Germinal center (tissue), 1 donor: ENCODE measurements around the gene HOMER2.
A peak's percentile ranks its signal among the peaks of the same experiment; 100 is the strongest.
"Not testable (repeated sequence)": the region's sequence is repeated elsewhere in the genome, so short reads cannot be mapped to it uniquely, and the experiment has no call there.

Experiments used
- DNase-seq: peaks from one replicate; pipeline ENCODE4 v3.0.0; 2012; ENCODE audit warnings: mixed read lengths, low spot score

Gene HOMER2

DNA sequence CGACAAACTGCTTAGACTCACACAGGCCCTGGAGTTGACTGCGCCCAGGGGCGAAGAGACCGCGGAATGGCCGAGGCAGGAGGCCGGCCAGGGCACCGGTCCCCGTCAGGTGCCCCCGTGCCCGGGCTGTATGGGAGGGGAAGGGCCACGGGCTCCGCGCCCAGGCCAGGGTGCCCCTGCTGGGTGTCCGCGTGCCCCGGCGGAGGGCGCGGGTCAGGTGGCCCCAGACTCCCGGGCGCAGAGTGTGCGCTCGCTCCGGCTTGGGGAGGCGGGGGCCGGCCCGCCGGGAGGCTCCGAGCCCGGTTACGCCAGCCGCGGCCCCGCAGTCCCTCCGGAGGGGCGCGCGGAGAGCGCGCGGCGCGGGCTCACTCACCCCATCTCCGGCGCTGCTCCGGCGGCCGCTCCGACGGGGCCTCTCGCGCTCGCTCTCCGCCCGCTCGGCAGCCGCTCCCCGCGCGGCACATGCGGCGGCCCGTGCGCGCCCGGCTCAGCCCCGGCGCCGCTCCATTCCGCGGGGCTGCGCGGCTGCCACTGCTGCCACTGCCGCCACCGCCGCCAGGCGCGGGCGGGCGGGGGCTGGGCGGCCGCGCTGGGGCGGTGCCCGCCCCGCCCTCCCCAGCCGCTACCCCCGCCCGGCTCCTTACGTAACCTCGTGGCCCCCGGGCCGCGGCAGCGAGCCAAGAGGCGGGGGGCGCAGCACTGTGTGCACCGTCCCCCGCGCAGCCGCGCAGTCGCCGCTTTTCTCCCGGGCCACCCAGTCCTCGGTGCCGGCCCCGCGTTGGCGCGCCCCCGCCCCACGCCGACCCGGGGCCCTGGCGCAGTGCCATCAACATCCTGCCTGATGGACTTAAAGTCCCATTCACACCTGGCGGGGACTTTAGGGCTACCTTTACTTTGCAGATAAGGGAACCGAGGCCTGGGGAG is at the start of gene HOMER2:
Gene HOMER2, minus strand, starts transcription at position 563 of the 924 bp plus-strand sequence. Its CDS starts 185 bp downstream, at position 378.
- peak; percentile 28 for DNase-seq

DNA sequence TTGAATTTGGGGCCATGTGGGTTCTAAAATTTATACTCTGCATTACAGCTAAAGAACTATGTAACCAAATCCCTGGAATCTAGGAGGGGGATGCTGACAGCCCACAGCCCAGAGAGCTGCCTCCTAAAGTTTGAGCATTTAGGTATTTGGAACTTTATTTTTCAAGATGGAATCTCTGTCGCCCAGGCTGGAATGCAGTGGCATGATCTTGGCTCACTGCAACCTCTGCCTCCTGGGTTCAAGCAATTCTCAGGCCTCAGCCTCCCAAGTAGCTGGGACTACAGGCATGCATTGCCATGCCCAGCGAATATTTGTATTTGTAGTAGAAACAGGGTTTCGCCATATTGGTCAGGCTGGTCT is 48.1 kb upstream of the HOMER2 start:
- DNase-seq: not testable (repeated sequence)

DNA sequence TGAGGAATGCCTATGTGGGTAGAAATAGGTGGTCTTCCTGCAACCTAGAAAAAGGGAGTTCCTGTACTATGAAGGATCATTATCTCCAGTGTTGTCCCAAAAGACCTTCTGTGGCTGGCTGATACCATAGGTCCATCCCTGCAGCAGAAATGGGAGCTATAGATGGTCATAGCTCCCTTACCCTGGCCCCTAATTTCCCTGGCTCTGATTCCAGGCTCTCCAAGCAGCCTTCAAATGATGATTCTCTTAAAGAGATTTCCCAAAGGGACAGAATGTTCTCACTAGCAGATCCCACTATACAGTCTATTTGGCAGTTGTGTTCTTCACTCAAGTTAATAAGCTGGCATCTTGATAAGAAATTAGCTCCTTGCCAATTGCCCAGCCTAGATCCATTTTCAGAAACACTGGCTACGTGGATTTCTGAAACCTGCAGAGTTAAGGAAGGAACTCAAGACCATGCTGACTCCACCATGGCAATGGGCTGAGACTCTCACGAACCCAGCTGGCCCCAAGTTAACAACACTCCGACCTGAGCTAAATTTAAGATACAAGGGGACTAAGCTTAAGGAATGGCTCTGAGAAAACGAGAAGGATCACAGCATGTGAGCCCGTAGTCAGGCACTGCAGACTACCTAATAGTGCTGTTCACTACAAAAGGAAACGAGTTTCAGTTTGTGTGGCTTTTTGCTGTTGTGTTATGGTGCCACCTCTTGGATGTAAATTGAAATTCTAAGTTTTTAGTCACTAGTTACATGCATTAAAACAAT is 47.6 kb upstream of the HOMER2 start:
- peak; percentile 45 for DNase-seq

DNA sequence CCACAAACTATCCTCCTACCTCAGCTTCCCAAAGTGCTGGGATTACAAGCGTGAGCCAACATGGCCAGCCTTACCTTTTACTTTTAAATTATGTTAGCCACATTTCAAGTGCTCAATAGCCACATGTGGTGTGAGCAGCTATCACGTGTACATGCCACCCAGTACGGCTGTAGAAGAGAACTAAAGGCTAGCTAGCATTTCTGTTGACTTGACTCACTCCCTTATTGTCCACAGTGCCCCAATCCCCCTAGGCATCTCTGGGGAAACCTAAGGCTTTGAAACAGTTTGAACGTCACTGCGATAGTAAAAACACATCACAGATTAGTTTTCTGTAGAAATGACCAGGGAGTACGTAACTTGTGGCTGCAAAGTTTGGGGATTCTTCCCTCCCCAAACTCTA is 46.9 kb upstream of the HOMER2 start:
- no peak for DNase-seq

DNA sequence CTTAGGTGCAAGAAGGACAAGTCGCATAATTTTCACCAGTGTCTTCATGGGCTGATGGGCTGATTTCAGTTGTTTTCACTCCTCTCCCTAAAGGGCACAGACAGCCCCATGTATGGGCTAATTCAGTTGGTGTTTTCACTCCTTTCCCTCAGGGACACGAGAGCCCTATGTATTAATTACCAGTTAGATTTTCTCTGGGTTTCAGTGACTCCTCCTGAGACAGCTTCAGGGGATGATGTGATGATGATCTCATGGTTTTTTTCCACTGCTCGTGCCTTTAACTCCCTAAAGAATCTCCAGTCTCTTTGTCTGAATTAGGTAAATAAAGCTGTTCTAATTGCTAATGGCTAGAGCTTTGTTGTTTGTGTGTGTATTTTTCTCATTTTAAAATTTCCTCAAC is 43.4 kb upstream of the HOMER2 start:
- DNase-seq: no peak

DNA sequence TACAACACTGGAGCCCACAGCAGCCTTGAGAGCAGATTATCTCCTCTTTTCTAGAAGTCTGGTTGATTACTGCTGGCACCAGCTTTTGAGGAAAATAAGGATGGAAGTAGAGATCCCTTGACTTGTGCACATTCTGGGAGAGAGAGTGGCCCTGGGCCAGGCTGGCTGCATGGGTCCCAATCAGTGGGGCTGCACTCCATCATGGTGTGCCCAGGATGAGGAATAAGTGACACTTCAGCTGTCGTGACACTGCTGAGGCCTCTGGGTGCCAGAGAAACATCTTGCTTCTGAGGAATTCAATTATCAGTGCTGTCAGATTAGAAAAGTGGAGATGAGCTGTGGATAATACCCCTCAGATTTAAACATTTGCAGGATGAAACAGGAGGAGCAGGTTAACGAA is 42.6 kb upstream of the HOMER2 start:
- no peak for DNase-seq

DNA sequence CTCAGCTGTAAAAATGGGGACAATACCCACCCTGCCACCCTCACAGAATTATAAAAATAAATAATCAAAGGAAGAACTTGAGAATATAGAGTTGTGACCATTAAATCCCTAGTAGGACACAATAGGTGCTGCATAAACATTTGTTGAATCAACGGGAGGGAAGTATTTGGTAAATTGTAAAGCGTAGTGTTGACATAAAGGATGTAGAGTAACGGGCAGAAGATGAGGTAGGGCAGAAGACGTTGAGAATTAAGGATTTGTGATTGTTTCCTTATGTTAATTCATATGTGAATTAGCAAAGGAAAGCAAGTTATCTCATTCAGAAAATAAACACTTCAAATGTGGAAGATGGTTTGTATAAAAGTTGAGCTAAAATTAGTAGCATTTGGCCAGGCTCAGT is 40.6 kb upstream of the HOMER2 start:
- no peak for DNase-seq

DNA sequence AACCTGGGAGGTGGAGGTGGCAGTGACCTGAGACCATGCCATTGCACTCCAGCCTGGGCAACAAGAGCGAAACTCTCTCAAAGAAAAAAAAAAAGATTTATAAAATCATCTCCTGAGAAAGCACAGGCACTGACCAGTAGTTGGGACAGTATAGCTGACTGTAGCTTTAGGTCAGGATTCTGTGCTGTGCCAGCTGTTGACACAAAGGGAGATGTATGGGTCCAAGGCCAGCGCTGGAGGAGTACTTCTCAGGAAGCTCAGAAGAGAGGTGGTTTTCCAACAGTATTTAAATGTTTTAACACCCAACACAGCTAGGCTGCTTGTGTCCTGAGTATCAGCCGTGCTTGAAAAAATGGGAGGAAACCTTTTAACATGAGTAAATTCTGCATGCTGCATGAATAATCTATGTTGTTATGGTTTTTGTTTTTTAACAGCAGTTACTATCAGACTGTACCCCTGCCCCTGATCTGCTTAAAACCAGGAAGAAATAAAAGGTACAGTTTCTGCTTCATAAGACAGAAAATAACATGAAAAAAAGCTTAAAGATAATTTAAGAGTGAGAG is 40.0 kb upstream of the HOMER2 start:
- no peak for DNase-seq

DNA sequence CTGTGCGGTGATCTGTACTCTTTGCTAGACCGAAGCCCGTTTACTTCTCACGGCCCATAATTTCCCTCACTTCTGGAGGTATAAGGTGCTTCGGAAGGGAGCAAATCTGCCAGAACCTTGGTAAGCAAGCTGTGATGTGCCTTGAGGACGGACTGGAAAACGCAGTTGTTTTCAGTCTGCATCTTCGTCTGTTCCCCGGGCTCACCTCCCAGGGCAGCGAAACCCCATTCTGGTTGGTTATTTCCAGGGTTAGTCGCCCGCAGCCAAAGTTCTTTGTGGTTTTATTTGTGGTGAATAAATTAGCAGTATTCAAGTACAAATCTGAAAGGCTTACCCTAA is 33.9 kb upstream of the HOMER2 start:
- DNase-seq: peak; percentile 53

DNA sequence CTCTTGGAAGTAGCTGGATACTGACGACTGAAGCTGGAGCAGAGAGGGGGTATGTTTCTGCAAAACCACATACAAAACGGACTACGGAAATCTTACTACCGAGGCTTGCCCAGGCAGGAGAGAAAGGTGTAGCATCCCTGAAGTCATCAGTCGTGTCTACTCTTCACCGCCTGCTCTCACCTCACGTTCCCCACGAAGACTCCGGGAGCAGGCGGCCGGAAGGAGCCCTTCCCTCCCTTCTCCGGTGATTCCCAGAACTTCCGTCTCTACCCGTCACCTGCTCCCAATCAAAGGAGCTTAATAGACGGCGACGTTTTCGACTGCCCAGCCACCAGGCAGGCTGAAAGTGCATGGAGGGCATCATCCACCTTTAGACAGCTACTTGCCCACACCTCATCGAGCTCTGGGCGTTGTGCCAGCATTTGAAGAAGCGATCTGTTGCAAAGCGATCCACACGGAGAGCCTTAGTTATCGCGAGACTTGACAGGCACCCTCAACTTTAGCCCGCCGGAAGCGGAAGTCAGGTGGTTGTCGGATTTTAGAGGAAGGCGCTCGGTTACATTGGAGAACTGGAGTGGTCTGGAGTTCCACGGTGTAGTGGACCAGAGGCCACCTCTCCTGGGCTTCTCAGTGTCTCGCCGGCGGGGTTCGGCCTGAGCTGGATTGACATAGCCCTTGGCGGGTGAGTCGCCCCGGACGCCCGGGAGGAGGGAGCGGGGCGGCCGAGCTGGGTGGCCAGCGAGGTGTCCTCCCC is 33.3 kb upstream of the HOMER2 start, which contains the start of gene RAMAC:
Gene RAMAC, plus strand, starts transcription at position 523 of the 754 bp plus-strand sequence. CDS start 2,809 bp downstream, outside the sequence.
- peak; percentile 86 for DNase-seq

DNA sequence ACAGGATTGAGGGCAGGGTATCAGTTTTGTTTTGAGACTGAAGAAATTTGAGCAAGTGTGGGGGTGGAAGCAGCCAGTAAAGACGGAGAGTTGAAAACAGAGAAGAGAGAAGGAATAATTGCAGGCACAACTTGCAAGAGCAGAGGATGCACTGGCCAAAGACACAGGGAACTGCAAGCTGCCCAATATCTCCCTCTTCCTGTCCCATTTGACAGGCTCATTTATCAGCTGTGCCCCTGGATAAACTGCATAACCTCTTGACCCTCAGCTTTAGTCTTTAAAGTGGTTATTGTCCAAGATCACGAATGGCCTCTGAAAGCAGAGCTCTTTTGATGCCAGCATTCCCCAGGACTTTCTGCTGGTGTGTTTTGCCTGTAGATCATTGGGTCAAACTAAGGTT is 28.5 kb upstream of the HOMER2 start:
- no peak for DNase-seq

DNA sequence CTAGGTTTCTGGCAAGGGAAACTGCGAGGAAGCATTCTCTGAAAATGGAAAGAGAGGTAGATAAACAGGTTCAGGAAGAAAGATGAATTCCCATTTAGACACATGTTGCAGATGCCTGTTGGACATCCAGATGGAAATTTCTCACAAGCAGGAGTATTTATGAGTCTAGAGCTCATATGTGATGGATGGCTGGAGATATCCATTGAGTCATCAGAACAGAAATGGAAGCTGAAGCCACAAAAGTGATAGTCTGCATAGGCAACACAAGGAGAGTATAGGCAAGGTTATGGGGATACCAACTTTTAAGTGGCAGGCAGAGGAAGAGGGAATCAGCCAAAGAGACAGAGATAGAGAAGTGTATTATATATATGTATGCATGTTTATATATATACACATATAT is 27.2 kb upstream of the HOMER2 start:
- no peak for DNase-seq

DNA sequence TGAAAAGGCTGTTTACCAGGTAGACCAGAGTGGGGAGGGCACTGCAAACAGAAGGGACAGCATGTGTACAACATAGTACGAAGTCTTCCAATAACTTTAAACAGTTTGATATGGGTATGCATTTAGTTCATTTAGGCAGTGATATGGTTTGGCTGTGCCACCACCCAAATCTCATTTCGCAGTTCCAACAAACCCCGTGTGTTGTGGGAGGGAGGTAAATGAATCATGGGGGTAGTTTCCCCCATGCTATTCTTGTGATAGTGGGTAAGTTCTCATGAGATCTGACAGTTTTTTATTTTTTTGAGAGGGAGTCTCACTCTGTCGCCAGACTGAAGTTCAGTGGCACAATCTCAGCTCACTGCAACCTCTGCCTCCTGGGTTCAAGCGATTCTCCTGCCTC is 25.9 kb upstream of the HOMER2 start:
- no peak for DNase-seq

DNA sequence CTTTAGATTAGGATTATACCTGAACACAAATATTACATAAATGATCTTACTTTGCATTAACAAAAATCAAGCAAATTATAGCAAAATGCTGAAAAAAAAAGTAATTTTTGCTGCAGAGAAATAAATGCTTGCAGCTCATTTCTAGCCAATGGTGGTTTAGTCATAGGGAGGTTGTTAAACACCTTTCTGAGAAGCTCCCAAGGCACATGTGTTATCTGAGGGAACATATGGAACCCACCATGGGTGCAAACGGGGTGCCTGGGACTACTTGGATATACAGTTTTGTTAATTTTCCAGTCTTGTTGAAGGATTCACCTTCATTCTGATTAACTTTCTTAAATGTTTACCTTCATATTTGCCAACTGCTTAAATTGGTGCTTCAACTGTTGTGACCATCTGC is 24.6 kb upstream of the HOMER2 start:
- DNase-seq: no peak

DNA sequence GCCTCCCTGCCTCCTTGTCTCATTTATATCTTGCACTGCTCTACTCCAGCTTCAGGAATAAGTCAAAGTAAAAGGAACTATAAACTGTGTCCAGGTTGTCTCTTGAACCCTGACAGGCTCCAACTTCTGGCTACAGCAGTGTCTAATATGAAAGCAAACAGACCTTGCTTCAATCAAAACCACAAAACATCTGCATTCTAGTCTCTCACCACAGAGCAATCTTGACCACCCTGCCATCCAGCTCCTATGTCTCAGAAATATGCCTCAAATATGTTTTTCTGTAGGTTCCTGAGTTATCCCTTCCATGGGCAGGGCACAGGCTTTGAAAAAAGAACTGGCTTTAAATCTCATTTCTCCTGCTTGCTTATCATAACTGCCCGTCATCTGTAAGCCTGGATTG is 20.5 kb upstream of the HOMER2 start:
- no peak for DNase-seq

DNA sequence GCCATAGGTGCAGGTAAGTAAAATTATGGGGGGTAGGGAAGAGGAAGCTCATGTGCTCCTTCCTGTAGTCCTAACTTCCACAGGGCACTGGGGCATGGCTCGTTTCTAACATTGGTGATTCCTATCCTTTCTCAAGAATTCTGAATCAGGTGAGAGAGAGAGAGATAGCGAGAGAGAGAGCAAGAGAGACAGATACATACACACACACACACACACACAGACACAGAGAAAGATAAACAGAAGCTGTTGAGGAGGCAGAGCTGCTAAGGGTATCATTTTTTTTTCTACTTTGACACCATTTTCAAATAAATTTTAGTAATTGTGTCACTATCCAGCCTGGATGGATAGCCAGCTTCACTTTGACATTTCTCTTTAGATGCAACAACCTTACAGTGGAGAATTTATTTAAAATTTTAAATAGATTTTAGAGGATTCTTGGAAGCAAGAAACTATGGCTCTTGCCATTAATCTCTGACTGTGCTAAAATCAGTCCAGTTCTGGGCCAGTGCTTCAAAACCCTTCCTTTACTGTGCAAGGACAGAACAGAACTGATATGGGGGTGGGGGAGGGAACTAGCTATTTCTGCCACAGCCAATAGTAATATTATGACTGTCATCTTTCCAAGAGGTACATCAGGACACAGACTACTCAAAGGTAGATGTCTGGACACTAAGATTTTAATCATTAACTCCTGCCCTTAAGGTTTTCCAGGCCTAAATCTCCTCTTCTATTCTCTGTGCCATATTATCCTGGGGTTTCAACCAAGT is 18.9 kb upstream of the HOMER2 start:
- DNase-seq: no peak

DNA sequence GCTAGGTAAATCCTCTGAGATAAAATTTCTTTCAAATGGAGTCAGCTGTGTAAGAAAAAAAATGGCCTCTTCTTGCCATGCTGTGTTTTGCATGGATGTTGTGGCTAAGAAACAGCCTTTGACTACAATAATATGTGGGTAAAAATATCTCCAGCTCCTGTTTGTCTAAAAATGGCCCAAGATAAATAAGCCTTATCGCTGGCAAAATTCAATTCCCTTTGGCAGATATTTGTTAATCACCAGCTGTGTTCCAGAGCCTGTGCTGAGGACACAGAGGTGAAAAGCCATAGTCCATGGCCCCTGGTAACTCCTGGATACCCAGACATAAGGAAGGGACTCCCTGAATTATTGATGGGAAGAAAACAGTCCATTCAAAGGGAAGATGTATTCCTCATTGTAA is 18.2 kb upstream of the HOMER2 start:
- no peak for DNase-seq

DNA sequence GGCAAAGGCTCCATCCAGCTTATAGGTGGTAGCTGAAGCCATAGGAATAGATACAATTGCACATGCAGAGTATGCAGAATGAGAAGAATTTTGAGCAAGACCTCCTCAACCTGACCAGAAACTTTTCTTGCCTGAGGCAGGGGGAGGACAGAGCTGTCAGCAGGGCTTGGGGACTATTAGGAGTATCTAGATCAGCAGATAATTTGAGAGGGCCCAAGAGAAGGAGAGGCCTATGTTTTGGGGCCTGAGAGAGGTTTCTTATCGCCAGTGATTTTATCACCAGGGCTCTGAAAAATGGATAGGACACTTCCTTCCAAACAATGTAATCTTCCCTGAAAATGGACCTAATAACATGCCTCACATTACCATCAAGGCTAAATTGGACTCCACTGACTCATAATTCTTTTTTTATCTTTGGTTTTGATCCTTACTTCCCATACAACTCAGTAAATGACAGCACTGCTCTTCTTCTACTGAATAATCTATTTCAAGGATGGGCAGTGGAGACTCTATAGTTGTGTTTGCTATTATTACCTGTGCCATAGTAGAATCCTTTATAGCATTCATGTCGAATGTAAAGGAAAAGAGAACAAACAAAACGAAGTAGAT is 17.7 kb upstream of the HOMER2 start:
- DNase-seq: no peak

DNA sequence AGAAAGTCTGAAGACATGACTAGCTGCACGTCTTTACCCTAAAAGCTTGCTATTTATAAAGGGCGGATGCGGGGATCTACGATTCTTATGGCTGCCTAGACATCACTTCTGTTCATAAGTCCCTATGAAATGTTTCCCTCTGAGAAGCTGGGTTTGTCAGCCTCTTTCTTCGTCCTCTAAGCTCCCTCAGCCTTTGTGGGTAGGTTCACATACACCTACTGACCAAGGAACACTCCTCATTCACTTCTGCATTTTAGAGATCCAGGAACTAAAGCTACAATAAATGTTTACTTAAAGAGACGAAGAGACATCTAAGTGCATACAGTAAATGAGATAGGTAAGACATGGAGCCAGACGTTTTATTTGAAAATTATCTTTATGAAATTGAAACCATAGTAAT is 16.8 kb upstream of the HOMER2 start:
- no peak for DNase-seq

DNA sequence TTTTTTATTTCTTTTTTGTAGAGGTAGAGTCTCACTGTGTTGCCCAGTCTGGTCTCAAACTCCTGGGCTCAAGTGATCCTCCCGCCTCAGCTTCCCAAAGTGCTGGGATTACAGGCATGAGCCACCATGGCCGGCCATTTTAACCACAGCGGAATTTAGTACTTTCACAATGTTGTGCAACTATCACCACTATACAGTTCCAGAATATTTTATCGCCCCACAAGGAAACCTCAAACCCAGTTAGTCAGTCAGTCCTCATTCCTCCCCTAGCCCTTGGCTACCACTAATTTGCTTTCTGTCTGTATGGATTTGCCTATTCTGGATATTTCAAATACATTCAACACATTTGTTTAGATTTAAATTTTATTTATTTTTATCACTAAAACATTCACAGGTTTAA is 15.5 kb upstream of the HOMER2 start:
- DNase-seq: no peak

DNA sequence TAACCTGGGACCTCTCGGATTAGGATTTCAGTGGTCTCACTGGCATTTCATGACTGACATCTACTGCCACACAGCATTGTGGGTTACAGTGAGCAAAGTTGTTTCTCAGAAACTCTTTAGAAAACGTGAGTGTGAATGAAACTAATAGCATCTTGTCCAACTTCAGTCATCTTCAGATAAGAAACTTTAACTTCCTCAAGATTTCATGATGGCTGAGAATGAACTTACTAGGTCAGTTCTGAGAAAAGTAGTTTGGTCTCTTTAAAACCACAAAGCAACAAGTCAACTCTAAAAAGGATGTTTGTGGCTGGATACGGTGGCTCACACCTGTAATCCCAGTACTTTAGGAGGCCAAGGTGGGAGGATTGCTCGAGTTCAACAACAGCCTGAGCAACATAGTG is 14.2 kb upstream of the HOMER2 start:
- no peak for DNase-seq
